GM23338 (cell line): Measurements from ENCODE around the gene BOD1. TPM values are rescaled to one million over a fixed set of nuclear protein-coding genes. Genes with fewer than 3 reads are reported as not detected.

Experiments used
- ATAC-seq: fragments of 200-7000 bp; cut with Tn5 transposase; 3 replicates; pipeline ENCODE4 v1.9.1; 2020
- DNase-seq: peaks from one replicate; pipeline ENCODE4 v3.0.0-alpha.2; 2015; ENCODE audit warnings: low spot score
- H2AFZ ChIP-seq: fragments of 200-600 bp; sonication (generic); 2 replicates; pipeline ENCODE4 v1.8.0; 2016; ENCODE audit warnings: antibody characterized with exemption, mild to moderate bottlenecking, moderate library complexity
- H3F3A ChIP-seq: fragments of 200-600 bp; sonication (generic); replicated peaks from 2 replicates; pipeline ENCODE4 v1.8.0; 2017; ENCODE audit warnings: antibody characterized with exemption, mixed run types, low read depth
- H3K27ac ChIP-seq: fragments of 200-600 bp; sonication (generic); 2 replicates; pipeline ENCODE4 v1.6.1; 2016; ENCODE audit warnings: low read depth
- H3K27me3 ChIP-seq: fragments of 200-600 bp; sonication (generic); 2 replicates; pipeline ENCODE4 v1.8.0; 2016; ENCODE audit warnings: mild to moderate bottlenecking, mixed run types, moderate library complexity; ENCODE audit not compliant: insufficient read depth
- H3K36me3 ChIP-seq: fragments of 200-600 bp; sonication (generic); 2 replicates; pipeline ENCODE4 v1.8.0; 2016; ENCODE audit warnings: mild to moderate bottlenecking; ENCODE audit not compliant: insufficient read depth
- H3K4me1 ChIP-seq: fragments of 200-600 bp; sonication (generic); 2 replicates; pipeline ENCODE4 v1.8.0; 2016; ENCODE audit warnings: mild to moderate bottlenecking, moderate library complexity; ENCODE audit not compliant: insufficient read depth
- H3K4me2 ChIP-seq: fragments of 200-600 bp; sonication (generic); 2 replicates; pipeline ENCODE4 v1.7.1; 2017; ENCODE audit warnings: mixed run types
- H3K4me3 ChIP-seq: fragments of 200-600 bp; sonication (generic); 2 replicates; pipeline ENCODE4 v1.6.1; 2016; ENCODE audit warnings: mixed run types
- H3K79me2 ChIP-seq: fragments of 200-600 bp; sonication (generic); replicated peaks from 2 replicates; pipeline ENCODE4 v1.8.0; 2017; ENCODE audit warnings: mild to moderate bottlenecking; ENCODE audit not compliant: insufficient read depth
- H3K9me2 ChIP-seq: fragments of 200-600 bp; sonication (generic); 2 replicates; pipeline ENCODE4 v1.8.0; 2017; ENCODE audit not compliant: insufficient read depth
- H4K20me1 ChIP-seq: fragments of 200-600 bp; sonication (generic); replicated peaks from 2 replicates; pipeline ENCODE4 v1.8.0; 2017; ENCODE audit warnings: mild to moderate bottlenecking; ENCODE audit not compliant: insufficient read depth
- H3K27ac Mint-ChIP-seq: 2 replicates; pipeline ENCODE4 v1.8.0; 2020; ENCODE audit warnings: inconsistent platforms, mild to moderate bottlenecking, moderate library complexity, mixed read lengths
- H3K27me3 Mint-ChIP-seq: 3 replicates; pipeline ENCODE4 v1.8.0; 2022; ENCODE audit warnings: low read depth, mild to moderate bottlenecking, moderate library complexity, mixed read lengths, inconsistent platforms; ENCODE audit not compliant: insufficient read depth, poor library complexity
- H3K36me3 Mint-ChIP-seq: 3 replicates; pipeline ENCODE4 v1.8.0; 2021; ENCODE audit warnings: low read depth, mild to moderate bottlenecking, inconsistent platforms, moderate library complexity, mixed read lengths
- H3K4me1 Mint-ChIP-seq: 3 replicates; pipeline ENCODE4 v1.8.0; 2020; ENCODE audit warnings: mild to moderate bottlenecking, inconsistent platforms, mixed read lengths
- H3K4me3 Mint-ChIP-seq: 3 replicates; pipeline ENCODE4 v1.8.0; 2021; ENCODE audit warnings: moderate library complexity, mild to moderate bottlenecking, inconsistent platforms, mixed read lengths
- H3K9me3 Mint-ChIP-seq: 3 replicates; pipeline ENCODE4 v1.8.0; 2020; ENCODE audit warnings: moderate library complexity, mild to moderate bottlenecking, inconsistent platforms, mixed read lengths
- ZNF331 ChIP-seq: fragments of 250-450 bp; sonication (Bioruptor Pico); IDR thresholded peaks from 2 replicates; pipeline ENCODE4 v1.5.0; 2020; ENCODE audit warnings: low read depth, mild to moderate bottlenecking, moderate library complexity
- polyA plus RNA-seq: library from polyadenylated mRNA; unstranded; fragments of >200 nt; fragmentation: Nextera tagmentation; extraction: Ambion mirVana; gene quantifications from 2 replicates; pipeline ENCODE4 v1.2.1, GENCODE V29; 2016
- total RNA-seq: library from RNA; depleted of rRNA; stranded (reverse); fragments of >200 nt; shearing (Covaris generic); gene quantifications from 2 replicates; pipeline ENCODE4 v1.2.3, GENCODE V29; 2014
- TF ChIP-seq, protein P1 (sequence below), 2 experiments: fragments of 200-600 bp in 1 of 2; sonication (generic) in 1 of 2; conservative IDR thresholded peaks; 2 replicates each; pipeline versions ENCODE4 v1.5.1 to v1.6.1; 2016 to 2017; ENCODE audit warnings: antibody characterized with exemption in 2 of 2, low read depth in 2 of 2, mild to moderate bottlenecking in 2 of 2, moderate library complexity in 1 of 2

The BOD1 gene
- total and polyA plus RNA-seq, 2 experiments from 2014 or later = 94.7 to 141 TPM

DNA sequence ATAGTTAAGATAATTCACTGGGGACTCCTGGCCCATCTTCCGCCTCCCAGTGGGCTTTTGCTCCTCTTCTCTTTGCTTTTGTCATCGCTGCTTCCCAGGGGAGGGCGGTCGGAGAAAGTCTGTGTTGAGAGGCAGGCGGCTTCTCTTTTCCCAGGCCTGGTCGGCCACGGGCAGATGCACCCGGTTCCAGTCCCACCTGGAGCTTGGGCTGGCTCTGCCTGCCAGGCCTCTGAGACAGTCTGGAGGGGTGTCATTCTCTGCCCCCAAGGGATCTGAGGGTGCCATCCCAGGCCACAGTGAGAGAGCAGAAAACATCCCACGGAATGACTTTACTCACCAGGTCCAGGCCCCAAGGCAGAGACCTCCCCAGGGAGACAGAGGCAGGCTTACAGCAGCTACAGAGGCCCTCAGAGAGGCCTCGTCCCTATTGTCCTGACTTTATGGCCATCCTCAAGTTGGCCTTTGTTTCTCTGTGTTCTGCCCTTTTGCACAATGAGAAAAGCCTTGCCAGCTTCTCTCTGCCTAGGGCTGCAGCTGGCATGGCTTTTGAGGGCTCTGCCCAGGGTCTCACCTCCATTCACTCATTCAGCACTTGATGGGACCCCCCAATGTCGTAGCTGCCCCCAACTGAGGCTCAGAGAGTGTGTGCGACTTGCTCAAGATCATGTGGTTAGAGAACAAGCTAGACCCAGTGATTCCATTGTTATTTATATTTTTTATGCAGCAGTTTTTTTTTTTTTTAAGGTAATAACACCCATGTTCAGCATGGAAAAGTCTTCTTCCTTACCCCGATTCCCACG, 44.2 kb upstream of the BOD1 start:
- no peak overlapping the region for H3K4me3 ChIP-seq
- no peak overlapping the region for H3K4me2 ChIP-seq
- TF ChIP-seq, protein P1, sequence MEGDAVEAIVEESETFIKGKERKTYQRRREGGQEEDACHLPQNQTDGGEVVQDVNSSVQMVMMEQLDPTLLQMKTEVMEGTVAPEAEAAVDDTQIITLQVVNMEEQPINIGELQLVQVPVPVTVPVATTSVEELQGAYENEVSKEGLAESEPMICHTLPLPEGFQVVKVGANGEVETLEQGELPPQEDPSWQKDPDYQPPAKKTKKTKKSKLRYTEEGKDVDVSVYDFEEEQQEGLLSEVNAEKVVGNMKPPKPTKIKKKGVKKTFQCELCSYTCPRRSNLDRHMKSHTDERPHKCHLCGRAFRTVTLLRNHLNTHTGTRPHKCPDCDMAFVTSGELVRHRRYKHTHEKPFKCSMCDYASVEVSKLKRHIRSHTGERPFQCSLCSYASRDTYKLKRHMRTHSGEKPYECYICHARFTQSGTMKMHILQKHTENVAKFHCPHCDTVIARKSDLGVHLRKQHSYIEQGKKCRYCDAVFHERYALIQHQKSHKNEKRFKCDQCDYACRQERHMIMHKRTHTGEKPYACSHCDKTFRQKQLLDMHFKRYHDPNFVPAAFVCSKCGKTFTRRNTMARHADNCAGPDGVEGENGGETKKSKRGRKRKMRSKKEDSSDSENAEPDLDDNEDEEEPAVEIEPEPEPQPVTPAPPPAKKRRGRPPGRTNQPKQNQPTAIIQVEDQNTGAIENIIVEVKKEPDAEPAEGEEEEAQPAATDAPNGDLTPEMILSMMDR (conservative IDR thresholded peaks at IDR 0.05; ENCODE audit: low read depth in 2 of 2) = no peak
- peak overlapping the region; percentile 72; the same call in 1 of the 2 replicates for H2AFZ ChIP-seq
- no peaks in the 10 kb centered on the region for H3K79me2 ChIP-seq
- Mint-ChIP-seq H3K4me1 (peaks cover 11% of the 10 kb centered on the region; the same call in 2 of the 3 replicates), H3K27me3 (peaks cover 8% of the 10 kb centered on the region), H3K4me3 (no peak overlapping the region), H3K9me3 (peaks cover 10% of the 10 kb centered on the region), H3K27ac (no peak overlapping the region), H3K36me3 (peaks cover 9% of the 10 kb centered on the region)
- no peaks in the 10 kb centered on the region for H3F3A ChIP-seq
- H3K27ac ChIP-seq = no peak overlapping the region
- no peaks in the 10 kb centered on the region for H4K20me1 ChIP-seq
- no peaks in the 10 kb centered on the region for H3K36me3 ChIP-seq
- peaks cover 11% of the 10 kb centered on the region; the same call in 1 of the 2 replicates for H3K4me1 ChIP-seq
- peaks cover 5% of the 10 kb centered on the region; the same call in 1 of the 2 replicates for H3K9me2 ChIP-seq
- no peak for DNase-seq
- no peak for ATAC-seq
- no peaks in the 10 kb centered on the region for H3K27me3 ChIP-seq

DNA sequence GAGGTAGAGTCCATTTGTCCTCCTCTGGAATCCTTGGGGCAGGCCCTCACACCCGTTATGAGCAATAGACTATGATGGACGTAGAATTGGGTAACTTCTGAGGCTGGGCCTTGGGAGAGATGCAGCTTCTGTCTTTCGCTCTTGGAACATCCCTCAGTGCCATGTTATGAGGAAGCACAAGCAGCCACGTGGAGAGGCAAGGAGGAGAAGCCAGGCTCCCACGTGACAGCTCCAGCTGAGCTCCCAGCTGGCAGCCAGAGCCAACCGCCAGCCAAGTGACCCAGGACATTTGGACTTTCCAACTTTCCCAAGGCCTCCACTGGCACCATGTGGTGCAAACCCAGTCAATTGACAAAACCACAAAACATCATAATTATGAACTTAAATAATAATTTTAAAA, 43.0 kb upstream of the BOD1 start:
- no peak for DNase-seq
- H3K27me3 Mint-ChIP-seq = peaks cover 7% of the 10 kb centered on the region
- H4K20me1 ChIP-seq = no peaks in the 10 kb centered on the region
- no peak for ATAC-seq
- no peaks in the 10 kb centered on the region for H3F3A ChIP-seq
- H3K27me3 ChIP-seq = no peaks in the 10 kb centered on the region
- peaks cover 6% of the 10 kb centered on the region; the same call in 2 of the 3 replicates for H3K36me3 Mint-ChIP-seq
- no peak overlapping the region for H3K4me2 ChIP-seq
- H3K9me3 Mint-ChIP-seq = peaks cover 8% of the 10 kb centered on the region
- H3K4me3 ChIP-seq = no peak overlapping the region
- no peak overlapping the region for H2AFZ ChIP-seq
- TF ChIP-seq, protein P1 (conservative IDR thresholded peaks at IDR 0.05; ENCODE audit: low read depth in 2 of 2) = no peak
- TF ChIP-seq ZNF331 = no peak
- peaks cover 5% of the 10 kb centered on the region; the same call in 1 of the 2 replicates for H3K9me2 ChIP-seq
- H3K27ac ChIP-seq = no peak overlapping the region
- H3K4me3 Mint-ChIP-seq = no peak overlapping the region
- H3K4me1 Mint-ChIP-seq = peaks cover 11% of the 10 kb centered on the region; the same call in 2 of the 3 replicates
- H3K4me1 ChIP-seq = peaks cover 10% of the 10 kb centered on the region; the same call in 1 of the 2 replicates
- no peak overlapping the region for H3K27ac Mint-ChIP-seq
- no peaks in the 10 kb centered on the region for H3K36me3 ChIP-seq
- H3K79me2 ChIP-seq = no peaks in the 10 kb centered on the region
